ENCODE measurements around the gene CIT. TPM values are rescaled to one million over a fixed set of nuclear protein-coding genes. Genes with fewer than 3 reads are reported as not detected.

Gene CIT
- polyA plus RNA-seq, 1 donor, result 25.4 TPM

DNA sequence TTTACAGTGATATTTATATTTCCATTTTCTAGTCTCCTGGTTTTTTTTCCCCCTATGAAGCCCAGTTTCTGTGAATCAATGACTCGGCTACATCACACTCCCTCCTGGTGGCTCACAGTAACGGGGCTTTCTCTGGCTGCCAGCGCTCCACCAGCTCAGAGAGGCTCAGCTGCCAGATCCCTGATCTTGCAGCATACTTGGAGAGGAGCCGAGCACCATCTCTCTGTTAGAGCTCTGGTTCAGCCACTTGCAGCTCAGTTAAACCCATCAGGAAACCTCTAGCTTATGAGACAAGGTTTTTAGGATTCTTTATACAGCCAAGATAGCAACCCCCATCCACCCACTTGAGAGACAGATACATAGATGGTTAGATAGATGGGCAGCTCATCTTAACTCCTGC is 74.6 kb downstream of the CIT start:
- DNase-seq, result no peak

DNA sequence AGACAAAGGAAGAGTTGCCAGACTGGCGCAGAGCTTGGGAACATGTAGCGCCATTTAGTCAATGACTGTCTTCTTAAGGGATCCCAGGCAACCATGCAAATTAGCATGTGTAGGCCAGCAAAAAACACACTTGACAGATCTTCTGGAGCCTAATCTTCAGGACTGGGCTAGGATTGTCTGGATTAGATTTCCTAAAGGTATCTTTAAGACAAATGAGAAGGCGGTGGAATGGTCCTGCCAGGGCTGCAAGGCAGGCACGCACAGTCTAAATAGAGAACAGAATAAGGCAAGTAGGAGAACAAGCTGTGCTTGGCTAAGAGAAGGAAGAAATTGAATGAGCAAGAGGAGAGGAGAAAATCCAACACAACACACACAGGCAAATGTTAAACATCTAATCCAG is 80.0 kb downstream of the CIT start:
- no peak for DNase-seq

DNA sequence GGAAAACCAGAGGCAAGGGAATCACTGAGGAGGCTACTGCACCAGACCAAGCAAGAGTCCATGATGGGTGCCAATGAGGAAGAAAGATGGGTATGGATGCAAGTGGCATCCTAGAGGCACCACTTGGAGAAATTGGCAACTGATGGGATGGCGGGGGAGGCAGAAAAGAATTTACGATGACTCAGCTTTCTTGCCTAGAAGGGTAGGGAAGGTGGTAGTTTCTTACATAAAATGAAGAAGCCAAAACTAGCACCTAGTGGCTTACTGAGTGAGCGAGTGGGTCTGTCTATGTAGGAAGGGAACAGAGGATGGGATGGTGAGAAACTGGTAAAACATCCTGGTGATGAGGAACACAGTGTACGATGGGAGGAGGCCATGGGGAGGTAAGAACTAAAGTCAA is 80.8 kb downstream of the CIT start:
- no peak for DNase-seq

DNA sequence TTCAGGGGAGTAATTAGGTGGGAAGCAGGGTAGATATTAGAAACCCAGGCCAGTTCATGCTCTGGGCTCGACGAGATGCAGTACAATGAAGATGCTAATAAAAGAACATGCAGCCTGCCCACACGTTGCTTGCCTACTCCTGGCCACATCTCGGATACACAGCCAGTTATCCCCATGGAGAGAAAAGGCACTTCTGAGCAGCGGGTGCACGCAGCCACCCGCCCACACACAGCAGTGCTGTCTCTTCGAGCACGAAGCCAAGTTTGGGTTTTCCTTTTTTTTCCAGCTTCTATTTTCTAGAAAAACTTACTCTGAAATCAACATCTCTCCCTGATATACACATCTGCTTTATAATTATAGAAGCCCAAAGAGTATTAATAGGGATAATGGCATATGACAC is 85.7 kb downstream of the CIT start:
- DNase-seq, result no peak

DNA sequence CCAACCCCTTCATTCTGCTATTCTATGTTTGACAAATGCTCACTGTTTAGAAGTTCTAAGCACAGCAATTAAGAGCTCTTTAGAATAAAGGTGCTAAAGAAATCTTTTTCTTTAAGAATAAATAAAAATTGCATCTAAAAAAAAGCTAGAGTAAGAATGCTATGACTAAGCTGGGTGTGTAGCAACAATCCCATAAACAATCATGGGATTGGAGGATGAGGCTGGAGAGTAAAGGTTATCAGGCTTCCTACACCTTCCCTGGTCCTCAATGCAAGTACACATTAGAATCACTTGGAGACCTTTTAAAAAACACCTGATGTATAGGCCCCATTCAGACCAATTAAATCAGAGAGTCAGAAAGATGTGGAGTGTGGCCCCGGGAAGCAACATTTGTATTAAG is 88.3 kb downstream of the CIT start:
- DNase-seq, result no peak

DNA sequence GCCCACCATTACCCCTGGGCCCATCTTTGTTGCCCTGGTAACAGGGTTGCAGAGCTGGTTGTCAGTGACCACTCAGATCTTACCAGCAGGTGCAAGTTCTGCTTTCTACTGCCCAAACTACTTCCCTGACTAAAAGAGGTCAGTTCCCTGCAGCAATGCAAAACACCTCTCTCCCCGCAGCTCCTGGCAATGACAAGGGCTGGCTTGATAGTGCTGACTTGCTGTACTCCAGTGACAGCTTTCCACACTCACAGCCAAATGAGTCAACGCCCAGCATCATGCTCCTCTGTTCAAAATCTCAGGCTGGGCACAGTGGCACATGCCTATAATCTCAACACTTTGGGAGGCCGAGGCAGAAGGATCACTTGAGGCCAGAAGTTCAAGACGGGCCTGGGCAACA is 90.6 kb downstream of the CIT start:
- no peak for DNase-seq

DNA sequence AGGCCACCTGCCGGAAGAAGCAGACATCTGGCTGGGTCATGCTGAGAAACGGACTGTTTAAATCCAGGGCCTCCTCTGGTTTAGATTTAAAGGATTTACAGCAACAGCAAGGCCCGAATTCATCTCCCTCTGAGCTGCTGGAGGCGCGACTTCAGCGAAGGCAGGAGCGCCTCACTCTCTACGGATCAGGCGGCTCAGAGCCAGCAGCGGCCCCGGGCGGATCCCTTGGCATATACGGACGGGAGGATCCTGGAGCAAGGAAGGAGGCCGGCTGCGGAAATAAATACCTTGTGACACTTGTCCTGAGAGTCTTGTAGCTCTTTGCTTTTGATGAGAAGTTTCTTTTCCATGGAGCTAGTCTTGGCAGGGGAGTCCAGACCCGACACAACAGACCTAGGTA is 92.4 kb downstream of the CIT start:
- DNase-seq, result no peak

DNA sequence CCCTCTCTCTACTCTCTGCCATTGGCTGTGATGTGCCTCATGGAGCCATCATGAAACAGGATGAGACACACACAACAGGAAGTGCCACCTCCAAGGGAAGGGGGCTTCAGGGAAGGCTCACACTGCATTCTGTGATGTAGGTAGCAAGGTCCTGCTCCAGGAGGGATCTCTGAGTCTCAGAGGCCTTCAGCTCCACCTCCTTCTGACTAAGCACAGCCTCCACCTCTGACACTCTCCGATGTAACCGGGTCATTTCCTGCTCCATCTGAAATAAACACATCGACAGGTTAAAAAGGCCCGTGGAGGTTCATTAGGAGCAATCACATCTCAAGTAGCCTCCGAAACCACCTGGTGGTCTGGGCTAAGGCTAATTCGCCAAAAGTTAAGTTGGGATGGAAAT is 93.3 kb downstream of the CIT start:
- no peak for DNase-seq

DNA sequence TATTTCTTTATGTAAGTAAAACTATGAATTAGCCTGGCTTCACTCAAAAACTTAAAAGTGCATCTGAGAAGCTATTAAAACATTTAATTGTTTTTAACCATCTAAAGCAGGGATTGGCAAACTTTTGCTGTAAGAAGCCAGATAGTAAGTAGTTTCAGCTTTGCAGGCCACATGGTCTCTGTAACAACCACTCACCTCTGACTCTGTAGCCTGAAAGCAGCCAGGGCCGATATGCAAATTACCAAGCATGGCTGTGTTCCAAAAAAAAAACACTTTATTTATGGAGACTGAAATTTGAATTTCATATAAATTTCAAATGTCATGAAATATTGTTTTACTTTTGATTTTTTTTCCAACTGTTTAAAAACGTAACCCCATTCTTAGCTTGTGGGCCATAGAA is 95.3 kb downstream of the CIT start:
- no peak for DNase-seq

DNA sequence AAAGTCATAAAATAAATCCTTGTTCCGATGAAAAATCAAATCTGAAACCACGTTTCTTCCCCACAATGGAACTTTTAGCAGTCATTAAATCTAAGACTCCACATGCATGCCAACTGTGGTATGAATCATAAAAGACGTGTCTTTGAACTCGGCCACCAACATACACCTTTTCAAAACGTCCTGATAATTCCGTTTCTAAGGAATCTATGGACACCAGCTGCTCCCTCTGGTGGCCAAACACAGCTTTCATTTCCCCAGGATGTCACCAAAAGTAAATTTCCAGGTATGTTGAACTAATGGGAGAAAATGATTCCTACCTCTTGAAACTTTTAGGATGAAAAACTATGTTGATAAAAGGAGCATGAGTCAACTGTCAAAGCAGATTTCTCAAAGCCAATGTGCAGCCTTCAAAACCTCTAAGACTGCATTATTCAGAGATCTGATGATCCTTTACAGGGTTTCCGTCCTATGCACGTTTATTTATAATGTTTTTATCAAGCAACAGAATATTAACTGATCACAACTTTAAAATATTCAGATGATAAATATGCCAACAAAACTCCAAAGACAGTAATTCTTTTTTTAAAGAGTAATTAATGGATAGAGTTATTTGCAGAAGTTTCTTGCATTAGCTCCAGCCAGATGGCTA is 96.2 kb downstream of the CIT start:
- DNase-seq, result peak; percentile 49

DNA sequence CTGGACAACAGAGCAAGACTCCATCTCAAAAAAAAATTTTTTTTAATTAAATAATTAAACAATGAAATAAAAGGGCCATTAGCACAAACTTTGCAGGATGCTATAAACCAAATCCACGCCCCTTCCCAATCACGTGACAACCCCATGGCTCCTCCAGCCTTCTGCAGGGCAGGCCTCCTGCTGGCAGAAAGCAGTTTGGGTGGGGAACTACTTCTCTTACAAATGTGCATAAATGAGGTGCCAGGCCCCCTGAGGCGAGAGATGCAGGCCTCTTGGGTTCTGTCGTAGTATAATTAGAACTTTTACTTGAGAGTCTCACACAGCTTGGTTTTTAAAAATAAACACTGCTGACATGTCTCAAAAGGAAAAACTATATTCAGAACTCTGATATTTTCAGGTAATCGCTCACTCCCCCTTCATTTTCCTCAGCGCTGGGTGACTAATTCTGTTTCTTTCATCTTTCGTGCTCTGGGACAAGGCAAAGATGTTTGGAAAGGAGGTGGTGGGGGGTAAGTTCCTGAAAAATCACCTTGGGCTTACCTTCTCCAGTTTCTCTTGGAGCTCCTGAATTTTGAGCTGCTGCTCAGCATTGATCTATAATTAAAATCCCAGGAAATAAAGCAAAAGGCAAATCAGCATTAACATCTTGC is 101.7 kb downstream of the CIT start:
- DNase-seq, result no peak

DNA sequence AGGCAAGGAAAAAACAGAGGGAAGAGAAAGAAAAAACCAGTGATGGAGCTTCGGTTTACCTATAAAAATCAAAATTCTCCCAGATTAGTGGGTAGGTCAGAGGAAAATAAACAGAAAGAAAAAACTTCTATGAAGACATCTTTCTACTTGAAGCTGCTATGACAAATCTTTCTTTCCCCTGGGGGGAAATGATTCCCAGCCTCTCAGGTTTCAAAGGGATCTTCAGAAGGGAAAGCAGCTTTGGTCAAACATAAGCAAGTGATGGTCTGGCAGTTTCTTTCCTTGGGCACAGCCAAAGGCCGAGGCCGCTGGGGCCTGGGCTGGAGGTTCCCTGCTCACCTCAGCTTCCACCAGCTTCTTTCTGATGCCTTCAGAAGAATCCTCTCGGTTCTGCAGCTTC is 104.7 kb downstream of the CIT start:
- no peak for DNase-seq

DNA sequence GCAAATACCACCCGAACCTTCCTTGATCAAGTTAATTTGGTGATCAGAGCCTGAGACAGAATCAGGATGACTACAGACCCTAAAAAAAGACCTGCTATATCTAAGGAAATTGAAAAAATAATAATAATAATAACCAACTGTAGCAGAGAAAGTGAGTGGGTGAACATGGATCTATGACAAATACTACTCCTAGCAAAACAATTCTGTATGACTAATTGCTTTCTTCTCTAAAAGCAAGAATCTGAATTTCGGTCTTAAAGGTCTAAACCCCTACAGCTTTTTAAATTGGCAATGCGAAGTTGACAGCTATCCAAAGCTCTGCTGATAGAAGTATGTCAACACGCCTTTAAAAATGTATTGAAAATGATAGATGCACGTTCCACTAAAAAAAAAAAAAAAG is 107.0 kb downstream of the CIT start:
- no peak for DNase-seq

DNA sequence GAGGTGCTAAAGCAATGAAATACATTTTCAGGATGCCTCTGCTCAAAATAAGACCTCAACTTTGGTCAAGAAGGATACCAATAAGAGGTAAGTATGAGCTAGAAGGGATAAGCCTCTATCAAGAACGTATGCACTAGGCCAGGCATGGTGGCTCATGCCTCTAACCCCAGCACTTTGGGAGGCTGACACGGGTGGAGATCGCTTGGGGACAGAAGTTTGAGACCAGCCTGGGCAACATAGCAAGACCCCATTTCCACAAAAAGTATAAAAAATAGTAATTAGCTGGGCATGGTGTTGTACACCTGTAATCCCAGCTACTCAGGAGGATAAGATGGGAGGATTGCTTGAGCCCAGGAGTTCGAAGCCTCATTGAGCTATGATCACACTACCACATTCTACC is 114.5 kb downstream of the CIT start:
- DNase-seq, result no peak

DNA sequence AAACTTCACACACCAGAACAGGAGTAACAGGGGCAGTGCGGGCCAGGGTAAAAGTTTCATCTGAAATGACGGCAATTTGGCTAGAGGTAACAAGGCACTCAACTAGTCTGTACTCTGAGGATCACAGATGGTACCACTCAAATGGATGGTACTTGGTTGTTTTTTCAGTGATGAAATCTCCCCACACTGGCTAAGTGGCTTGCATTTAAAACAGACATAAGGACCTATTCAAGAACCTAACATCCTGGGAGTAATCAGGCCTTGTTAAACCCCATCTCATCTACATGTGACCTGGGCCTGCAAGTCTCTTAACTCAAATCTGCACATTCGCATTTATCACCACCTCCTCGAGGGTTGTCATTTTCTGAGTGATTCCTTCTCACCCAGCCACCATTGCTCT is 118.4 kb downstream of the CIT start:
- DNase-seq, result no peak

DNA sequence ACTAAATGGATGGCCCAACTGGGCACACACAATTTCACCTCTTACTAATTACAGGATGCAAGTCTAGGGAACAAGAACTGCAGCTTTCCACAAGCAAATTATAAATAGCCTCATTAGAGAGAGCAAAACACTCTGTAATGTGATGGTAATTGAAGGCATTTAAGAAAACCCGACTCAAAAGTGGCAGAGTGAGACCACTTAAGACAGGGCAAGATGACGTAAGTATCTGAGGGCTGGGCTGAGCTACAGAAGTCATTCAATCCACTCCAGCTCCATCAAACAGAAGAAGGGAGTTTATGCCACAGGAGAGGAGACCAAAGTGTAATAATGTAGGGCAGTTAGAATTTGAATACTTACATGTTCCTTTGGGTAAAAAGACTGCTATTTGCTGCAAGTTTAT is 118.9 kb downstream of the CIT start:
- DNase-seq, result no peak

DNA sequence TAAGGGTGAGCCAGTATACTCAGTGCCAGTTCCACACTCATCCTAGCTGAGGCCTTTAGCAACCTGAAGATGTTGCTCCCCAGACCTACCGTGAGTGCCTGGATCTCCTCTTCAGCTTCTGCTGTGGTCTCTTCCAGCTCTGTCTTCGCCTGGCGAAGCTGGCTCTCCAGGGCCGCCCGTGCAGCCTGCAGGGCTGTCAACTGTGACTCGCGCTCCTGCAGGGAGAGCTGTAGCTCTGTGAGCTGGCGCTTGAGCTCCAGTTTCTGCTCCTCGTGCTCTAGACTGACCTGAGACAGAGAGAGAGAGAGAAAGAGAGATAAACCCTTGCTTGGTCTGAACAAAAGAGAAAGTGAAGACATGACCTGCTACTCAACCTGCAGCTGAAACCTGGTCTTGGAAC is 125.2 kb downstream of the CIT start:
- no peak for DNase-seq

DNA sequence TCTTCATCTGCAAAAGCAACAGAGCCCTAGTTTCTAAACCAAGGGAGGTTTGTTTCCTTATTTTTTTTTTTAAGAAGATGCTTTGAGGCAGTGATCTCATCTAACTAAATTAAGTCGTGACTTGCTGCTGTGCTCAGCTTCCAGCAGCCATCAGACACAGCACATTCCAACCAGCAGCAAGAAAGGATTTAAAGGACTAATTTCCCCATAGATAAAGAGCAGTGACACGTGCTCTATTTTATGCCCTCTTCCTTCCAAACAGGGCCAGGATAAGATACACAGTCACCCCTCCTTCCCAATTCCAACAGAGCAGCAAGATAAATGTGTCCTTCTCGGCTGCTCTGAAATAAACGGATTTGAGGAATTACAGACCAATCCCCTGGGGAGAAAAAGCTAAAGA is 127.5 kb downstream of the CIT start:
- DNase-seq, result no peak

DNA sequence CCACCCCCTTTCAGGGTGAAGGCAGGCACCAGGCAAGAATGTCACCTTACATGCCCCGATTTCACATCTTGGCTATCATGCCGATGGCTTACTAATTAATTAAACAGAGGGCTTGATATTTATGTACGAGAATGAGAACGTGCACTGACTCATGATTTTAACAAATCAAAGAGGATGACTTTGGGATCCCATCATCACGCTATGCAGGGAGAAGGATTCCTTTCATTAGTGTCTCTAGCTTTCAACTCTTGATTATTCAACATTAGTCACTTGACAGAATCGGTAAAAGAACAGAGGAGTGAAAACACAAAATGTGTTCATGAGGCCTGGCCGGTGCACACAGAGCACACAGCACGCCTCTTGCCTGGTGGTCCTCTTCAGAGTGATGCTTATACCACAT is 128.6 kb downstream of the CIT start:
- DNase-seq, result no peak

DNA sequence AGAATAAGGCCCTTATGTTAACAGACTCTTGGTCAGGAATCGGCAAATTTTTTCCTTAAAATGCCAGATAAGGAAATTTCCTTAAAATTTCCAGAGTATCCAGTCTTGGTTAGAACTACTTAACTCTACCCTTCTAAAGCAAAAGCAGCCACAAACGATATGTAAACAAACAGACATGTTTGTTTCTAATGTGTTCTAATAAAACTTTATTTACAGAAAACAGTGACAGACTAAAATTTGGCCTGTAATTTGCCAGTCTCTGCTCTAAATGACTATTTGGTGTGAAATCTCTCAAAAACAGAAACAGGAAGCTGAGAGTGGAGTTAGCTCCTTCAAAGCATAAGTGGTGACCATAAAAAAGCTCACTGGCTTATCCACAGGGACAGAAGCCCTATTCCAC is 131.0 kb downstream of the CIT start:
- no peak for DNase-seq

DNA sequence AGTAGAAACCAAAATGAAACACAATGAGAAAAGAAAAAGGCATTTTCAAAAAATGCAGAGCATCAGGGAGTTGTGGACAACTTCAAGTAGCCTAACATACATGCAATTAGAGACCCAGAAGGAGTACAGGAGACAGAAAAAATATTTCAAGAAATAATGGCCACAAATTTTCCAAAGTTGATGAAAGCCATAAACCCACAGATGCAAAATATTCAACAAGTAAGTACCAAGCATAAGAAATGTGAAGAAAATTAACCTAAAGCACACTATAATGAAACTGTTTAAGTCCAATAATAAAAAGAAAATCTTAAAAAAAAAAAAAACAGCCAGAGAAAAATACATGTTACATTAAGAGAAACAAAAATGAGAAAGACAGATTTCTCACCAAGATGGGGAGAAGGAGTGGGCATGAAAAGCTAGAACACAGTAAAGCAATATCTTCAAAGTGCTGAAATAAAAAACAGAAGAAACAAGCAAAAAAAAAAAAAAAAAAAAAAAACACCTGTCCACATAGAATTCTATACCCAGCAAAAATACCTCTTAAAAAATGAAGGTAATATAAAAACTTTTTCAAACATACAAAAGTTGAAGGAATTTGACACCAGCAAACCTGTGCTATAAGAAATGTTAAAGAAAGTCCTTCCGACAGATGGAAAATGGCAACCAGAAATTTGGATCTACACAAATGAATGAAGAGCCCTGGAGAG is 132.1 kb downstream of the CIT start:
- DNase-seq, result no peak

DNA sequence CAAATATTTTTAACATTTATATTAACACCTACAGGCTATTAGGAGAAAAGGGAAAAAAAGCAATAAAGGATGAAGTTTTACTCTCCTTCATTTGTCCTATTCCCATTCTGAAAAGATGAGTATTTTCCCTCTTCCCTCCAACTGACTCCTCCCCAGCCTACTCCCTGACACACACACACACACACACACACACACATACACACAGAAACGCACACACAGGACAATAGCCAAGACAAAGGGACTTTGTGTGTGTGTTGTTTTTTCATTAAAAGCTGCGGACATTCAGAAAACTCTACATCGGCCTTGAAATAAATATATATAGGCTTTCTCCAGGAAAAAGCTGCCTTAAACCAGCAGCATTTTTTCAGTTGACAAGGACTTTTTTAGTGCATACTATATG is 134.4 kb downstream of the CIT start:
- no peak for DNase-seq

DNA sequence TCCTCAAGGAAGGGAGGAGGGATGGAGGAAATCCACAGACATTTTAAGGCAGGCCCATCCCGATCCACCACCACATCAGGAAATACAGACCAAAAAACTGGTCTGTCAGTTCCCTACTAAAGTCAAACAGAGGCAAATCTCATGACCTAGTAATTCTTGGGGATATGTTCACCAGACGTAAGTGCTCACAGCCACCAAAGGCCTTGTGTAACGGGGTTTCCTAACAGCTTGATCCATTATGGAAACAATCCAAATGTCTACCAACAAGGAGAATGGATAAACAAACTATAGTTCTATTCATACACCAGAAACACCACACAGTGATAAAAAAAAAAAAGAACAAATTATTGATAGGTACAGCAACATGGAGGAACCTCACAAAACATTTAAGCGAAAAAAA is 136.3 kb downstream of the CIT start:
- no peak for DNase-seq

DNA sequence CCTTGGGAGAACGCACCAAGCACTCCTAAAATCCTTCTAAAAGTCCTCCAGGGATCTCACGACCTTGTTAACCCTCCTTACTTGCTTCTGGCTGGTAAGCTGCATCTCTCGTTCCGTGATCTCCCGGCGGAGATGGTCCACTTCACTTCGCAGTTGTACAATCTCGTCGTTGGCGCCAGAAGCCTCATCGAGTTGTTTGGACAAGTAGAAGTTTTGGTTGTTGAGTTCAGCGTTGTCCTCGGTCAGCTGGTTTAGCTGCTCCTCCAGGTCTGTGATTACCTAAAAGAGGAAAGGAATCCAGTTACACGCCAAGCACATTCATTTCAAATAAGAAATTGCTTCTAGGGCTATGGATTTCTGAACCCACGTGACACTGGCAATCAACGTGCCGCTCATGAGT is 142.0 kb downstream of the CIT start:
- no peak for DNase-seq

All from left kidney (tissue), 2 donors.